Prostate gland (tissue), 2 donors: ENCODE data around the gene GLS.

Experiments used
- POLR2AphosphoS5 ChIP-seq: sonication (generic); formaldehyde crosslinking; IDR thresholded peaks from one replicate; pipeline ENCODE4 v1.6.1; 2017; ENCODE audit warnings: antibody characterized with exemption
- TF ChIP-seq, protein P1 (sequence below), 4 experiments: fragments of 200-600 bp in 2 of 4; fragments of 450-650 bp in 2 of 4; sonication (generic) in 2 of 4; IDR thresholded peaks; 1 replicate in 3 of 4; 2 replicates in 1 of 4; pipeline ENCODE4 v1.5.1; 2016 to 2019; ENCODE audit warnings: antibody characterized with exemption in 4 of 4, mild to moderate bottlenecking in 2 of 4, moderate library complexity in 2 of 4

DNA sequence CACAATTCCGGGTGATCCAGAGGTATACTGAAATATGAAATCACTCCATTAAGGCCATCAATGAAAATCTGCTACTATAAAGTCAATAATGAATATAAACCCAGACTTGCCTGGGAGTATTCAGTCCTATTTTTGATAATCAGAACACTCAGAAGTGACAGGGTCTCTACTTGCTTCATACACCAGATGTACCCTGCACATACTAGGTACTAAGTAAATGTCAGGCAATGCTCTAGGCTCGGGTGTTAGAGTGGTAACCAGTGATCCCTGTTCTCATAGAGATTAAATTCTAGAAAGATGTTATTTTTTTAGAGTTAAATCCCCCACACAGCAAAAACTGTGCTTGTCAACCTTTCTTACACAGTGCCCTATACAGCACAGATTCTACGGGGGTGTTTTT is 121.0 kb downstream of the GLS start:
- TF ChIP-seq, protein P1, sequence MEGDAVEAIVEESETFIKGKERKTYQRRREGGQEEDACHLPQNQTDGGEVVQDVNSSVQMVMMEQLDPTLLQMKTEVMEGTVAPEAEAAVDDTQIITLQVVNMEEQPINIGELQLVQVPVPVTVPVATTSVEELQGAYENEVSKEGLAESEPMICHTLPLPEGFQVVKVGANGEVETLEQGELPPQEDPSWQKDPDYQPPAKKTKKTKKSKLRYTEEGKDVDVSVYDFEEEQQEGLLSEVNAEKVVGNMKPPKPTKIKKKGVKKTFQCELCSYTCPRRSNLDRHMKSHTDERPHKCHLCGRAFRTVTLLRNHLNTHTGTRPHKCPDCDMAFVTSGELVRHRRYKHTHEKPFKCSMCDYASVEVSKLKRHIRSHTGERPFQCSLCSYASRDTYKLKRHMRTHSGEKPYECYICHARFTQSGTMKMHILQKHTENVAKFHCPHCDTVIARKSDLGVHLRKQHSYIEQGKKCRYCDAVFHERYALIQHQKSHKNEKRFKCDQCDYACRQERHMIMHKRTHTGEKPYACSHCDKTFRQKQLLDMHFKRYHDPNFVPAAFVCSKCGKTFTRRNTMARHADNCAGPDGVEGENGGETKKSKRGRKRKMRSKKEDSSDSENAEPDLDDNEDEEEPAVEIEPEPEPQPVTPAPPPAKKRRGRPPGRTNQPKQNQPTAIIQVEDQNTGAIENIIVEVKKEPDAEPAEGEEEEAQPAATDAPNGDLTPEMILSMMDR (IDR thresholded peaks at IDR 0.05) = no peak
- no peak for TF ChIP-seq POLR2AphosphoS5
